Choroid plexus epithelial cell (primary cell): Measurements from ENCODE around the gene CTCF.

ENCODE experiments used
- DNase-seq: peaks from one replicate; pipeline ENCODE4 v3.0.0-alpha.2; 2010; ENCODE audit warnings: low read depth
- H3K4me3 ChIP-seq: 2 replicates; pipeline ENCODE4 v1.5.1; 2011; ENCODE audit warnings: low read depth, mild to moderate bottlenecking, control low read depth, low read length, moderate library complexity
- TF ChIP-seq, protein P1 (sequence below): conservative IDR thresholded peaks from 2 replicates; pipeline ENCODE4 v1.5.1; 2011; ENCODE audit warnings: low read depth, mild to moderate bottlenecking, control low read depth, inconsistent platforms, low read length, moderate library complexity

The CTCF gene

GRCh38 chr16:67519242-67519641, 43.1 kb upstream of the CTCF start:
- TF ChIP-seq, protein P1, sequence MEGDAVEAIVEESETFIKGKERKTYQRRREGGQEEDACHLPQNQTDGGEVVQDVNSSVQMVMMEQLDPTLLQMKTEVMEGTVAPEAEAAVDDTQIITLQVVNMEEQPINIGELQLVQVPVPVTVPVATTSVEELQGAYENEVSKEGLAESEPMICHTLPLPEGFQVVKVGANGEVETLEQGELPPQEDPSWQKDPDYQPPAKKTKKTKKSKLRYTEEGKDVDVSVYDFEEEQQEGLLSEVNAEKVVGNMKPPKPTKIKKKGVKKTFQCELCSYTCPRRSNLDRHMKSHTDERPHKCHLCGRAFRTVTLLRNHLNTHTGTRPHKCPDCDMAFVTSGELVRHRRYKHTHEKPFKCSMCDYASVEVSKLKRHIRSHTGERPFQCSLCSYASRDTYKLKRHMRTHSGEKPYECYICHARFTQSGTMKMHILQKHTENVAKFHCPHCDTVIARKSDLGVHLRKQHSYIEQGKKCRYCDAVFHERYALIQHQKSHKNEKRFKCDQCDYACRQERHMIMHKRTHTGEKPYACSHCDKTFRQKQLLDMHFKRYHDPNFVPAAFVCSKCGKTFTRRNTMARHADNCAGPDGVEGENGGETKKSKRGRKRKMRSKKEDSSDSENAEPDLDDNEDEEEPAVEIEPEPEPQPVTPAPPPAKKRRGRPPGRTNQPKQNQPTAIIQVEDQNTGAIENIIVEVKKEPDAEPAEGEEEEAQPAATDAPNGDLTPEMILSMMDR = no peak
- no peak overlapping the region for H3K4me3 ChIP-seq
- DNase-seq = no peak

DNA sequence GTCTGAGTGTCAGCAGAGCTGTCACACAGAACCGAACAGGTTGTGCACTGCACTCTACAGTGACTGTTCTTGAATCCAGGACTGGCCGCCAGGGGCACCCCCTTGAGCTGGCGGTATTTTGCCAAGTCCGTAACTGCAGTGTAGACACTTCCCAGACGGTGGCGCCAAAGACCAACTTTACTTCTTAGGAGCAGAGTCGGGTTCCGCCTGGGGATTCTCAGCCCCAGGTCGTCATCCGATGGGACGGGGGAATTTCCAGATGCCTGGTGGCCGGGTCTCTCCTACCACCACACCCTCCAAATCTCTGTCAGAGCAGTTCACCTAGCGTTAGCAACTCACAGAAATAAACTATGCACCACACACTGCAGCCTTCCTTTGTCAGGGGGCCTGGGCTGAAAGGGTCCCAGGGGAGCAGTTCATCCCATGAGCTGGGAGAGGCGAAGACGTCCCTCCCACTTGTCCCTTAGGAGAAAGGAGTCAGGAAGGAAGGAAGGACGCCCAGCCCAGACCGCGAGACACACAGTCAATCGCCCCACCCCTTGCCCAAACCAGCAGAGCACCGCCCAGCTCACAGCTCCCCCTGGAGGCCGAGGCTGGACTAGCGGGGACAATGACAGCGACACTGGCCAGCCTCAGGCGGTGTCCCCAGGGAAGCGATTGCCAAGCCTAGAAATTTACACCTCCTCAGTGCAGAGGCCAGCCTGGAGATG, 41.1 kb upstream of the CTCF start:
- DNase-seq = peak; percentile 97
- TF ChIP-seq, protein P1 = peak; percentile 95
- H3K4me3 ChIP-seq = peak overlapping the region; percentile 67

- peak; percentile 67 for DNase-seq
- TF ChIP-seq, protein P1 = peak; percentile 44
These were observed 37.0 kb upstream of the CTCF start for GRCh38 chr16:67525176-67525860.

GRCh38 chr16:67526149-67526791, 36.1 kb upstream of the CTCF start:
- TF ChIP-seq, protein P1 = no peak
- no peak overlapping the region for H3K4me3 ChIP-seq
- DNase-seq = peak; percentile 48

More at GRCh38 chr16:67525176-67525860, 37.0 kb upstream of the CTCF start:
- H3K4me3 ChIP-seq = no peak overlapping the region

DNA sequence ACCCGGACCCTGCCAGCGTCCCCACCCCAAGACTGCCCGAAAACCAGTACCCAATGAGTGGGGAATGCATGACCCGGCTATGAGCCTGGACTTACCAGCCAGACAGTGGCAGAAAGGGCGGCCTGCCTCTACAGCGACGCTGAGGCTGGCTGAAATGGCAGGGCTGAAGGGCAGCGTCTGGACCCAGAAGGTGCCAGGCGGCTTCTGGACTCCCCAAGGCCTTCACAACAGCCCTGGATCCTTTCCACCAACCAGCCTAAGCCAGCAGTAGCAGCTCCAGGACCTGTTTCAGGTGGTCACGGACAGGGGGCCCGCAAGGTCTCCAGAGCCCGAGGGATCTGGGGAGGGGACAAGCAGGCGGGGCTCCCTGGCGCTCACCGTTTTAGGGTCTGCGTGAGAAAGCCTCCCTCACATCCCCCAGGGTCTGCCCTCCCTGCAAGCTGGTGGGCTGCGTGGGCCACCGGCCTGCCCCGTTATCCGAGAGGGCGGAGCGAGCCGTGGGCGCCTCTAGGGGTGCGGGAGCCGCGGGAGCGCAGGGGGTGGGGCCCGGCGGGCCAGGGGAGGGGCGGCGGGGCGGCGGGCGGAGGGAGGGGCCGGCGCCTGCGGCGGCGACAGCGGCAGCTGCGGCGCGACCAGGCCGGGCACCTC, 34.0 kb upstream of the CTCF start, which contains the start of gene RIPOR1:
Gene RIPOR1 (plus strand): TSS at position 608 of the 648 bp plus-strand sequence. CDS start 9,618 bp downstream, outside the sequence.
- TF ChIP-seq, protein P1 = no peak
- no peak for DNase-seq
- H3K4me3 ChIP-seq = peak within 1 kb of the TSS; percentile 78

DNA sequence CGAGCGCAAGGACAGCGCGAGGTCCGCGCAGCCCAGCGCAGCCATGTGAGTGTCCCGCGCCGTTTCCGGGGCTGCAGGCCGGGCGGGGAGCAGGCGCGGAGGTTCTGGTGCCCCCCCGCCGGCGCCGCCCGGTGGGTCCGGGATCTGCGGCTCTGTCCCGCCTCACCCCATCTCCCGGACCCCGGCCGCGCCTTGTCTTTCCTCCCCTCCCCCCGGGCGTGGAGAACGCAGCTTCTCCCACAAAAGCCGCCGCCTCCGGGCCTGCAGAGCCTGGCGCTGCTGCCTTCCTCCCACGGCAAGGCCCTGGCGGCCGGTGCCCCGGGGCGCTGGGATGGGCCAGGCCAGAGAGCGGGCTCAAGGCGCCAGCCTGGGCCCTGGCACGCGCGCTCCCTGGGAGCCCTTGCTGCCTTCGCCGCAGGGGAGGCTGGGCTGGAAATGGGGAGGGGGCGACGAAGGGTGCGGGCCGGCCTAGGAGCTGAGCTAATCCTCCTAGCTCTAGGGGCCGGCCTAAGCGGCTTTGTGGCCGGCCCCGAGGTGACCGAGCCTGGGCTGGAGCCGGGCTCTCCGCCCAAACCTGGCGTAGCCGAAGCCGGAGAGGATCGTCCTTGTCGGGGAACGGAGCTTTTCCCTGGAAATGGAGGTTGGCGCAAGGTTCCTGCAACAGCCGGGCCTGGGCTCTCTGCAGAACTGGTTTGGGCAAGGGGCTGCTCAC, 33.3 kb upstream of the CTCF start:
- DNase-seq = peak; percentile 34
- H3K4me3 ChIP-seq = peak overlapping the region; percentile 78
- TF ChIP-seq, protein P1 = no peak
